Measurements from ENCODE around the gene CDK14.

Gene CDK14

DNA sequence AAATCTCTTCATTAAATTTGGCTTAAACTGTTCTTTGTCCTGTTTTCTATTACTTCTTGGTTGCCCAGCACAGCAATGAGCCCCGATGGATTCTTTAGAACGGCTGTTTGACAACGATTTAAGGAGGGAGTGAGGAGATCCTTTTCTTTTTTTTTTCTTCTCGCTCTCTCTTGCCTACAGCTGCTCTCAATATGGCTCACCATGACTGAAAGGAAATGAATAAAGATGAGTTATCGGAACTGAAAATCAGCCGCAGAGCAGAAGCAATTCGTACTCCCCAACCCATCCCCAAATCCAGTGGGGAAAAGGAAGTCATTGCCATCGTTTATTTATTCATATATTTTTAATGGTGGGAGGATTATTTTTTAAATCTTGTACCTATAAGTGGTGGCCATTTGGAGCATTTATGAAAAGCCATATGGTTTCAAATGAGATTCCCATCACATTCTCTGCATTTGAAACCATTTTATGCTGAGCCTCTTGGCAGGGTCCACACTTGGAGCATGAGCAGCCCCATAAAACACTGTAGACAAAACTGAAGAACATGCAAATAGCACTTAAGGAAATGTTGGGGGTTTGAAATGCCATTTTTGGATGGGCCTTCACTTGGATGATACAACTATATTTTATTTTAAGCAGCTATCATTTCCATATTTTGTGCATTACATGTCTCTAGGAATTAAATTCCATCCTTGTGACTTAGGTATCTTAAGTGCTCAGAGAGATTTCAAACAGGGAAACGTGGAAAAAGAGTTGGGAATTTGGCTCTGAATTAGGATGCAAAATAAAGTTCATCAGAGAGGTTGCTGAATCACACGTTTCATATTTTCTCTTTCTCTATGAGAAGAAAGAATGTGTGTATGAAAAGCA is 560.4 kb downstream of the CDK14 start:
- Histone ChIP-seq H4K20me1 (ENCODE audit: insufficient read depth, low read length) (no peaks in the 10 kb centered on the region), H3K27ac (ENCODE audit: low read length) (no peak overlapping the region), H3K27me3 (ENCODE audit: low read depth, low read length) (no peaks in the 10 kb centered on the region), H3K4me2 (ENCODE audit: low read length) (no peak overlapping the region), H3K79me2 (ENCODE audit: low read length) (no peaks in the 10 kb centered on the region), H3K9ac (ENCODE audit: low read length) (no peak overlapping the region), H2AFZ (ENCODE audit: low read depth, low read length) (no peak overlapping the region), H3K4me1 (ENCODE audit: low read length) (no peaks in the 10 kb centered on the region), H3K36me3 (replicated peaks; ENCODE audit: low read depth, low read length) (no peaks in the 10 kb centered on the region), H3K4me3 (ENCODE audit: low read length) (no peak overlapping the region), H3K9me3 (ENCODE audit: insufficient read depth, low read length) (no peaks in the 10 kb centered on the region)
- TF ChIP-seq, protein P1, sequence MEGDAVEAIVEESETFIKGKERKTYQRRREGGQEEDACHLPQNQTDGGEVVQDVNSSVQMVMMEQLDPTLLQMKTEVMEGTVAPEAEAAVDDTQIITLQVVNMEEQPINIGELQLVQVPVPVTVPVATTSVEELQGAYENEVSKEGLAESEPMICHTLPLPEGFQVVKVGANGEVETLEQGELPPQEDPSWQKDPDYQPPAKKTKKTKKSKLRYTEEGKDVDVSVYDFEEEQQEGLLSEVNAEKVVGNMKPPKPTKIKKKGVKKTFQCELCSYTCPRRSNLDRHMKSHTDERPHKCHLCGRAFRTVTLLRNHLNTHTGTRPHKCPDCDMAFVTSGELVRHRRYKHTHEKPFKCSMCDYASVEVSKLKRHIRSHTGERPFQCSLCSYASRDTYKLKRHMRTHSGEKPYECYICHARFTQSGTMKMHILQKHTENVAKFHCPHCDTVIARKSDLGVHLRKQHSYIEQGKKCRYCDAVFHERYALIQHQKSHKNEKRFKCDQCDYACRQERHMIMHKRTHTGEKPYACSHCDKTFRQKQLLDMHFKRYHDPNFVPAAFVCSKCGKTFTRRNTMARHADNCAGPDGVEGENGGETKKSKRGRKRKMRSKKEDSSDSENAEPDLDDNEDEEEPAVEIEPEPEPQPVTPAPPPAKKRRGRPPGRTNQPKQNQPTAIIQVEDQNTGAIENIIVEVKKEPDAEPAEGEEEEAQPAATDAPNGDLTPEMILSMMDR (IDR thresholded peaks at IDR 0.05; ENCODE audit: low read depth, low read length): no peak
- TF ChIP-seq EZH2phosphoT487 (IDR thresholded peaks at IDR 0.05; ENCODE audit: low read depth): no peak

DNA sequence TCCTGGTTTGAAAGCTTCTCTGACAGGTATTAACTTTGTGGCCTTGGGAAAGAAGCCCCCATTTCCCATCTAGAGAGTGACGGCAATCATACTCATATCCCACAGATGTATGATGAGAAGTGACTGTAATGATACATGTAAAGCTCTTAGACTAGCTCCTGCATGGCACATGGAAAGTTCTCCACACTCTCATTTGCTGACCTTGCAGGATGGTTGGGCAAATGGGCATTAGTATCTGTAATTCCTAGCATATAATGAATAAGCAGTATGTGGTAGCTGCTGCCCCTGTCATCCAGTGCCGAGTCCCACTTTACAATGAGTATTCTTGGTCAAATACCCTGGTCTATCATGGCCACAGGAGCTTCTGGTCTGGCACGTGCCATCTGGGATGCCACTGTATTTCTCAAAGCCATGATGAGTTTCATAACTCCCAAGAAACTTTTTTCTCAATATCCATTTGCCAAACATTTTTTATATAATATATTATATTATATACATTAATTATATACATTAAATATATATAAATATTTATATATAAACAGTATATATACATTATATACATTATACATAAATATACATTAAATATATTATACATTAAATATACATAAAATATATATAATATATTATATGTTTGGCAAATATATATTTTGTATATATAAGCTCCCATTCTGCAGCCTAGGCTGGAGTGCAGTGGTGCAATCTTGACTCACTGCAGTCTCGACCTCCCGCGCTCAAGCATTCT is 561.6 kb downstream of the CDK14 start:
- H3K79me2 ChIP-seq (ENCODE audit: low read length): no peaks in the 10 kb centered on the region
- H2AFZ ChIP-seq (ENCODE audit: low read depth, low read length): no peak overlapping the region
- no peaks in the 10 kb centered on the region for H3K4me1 ChIP-seq (ENCODE audit: low read length)
- no peak overlapping the region for H3K27ac ChIP-seq (ENCODE audit: low read length)
- no peaks in the 10 kb centered on the region for H3K27me3 ChIP-seq (ENCODE audit: low read depth, low read length)
- TF ChIP-seq, protein P1 (IDR thresholded peaks at IDR 0.05; ENCODE audit: low read depth, low read length): no peak
- TF ChIP-seq EZH2phosphoT487 (IDR thresholded peaks at IDR 0.05; ENCODE audit: low read depth): no peak
- H3K4me2 ChIP-seq (ENCODE audit: low read length): no peak overlapping the region
- no peak overlapping the region for H3K9ac ChIP-seq (ENCODE audit: low read length)
- H4K20me1 ChIP-seq (ENCODE audit: insufficient read depth, low read length): no peaks in the 10 kb centered on the region
- H3K4me3 ChIP-seq (ENCODE audit: low read length): no peak overlapping the region
- no peaks in the 10 kb centered on the region for H3K9me3 ChIP-seq (ENCODE audit: insufficient read depth, low read length)
- H3K36me3 ChIP-seq (replicated peaks; ENCODE audit: low read depth, low read length): no peaks in the 10 kb centered on the region

DNA sequence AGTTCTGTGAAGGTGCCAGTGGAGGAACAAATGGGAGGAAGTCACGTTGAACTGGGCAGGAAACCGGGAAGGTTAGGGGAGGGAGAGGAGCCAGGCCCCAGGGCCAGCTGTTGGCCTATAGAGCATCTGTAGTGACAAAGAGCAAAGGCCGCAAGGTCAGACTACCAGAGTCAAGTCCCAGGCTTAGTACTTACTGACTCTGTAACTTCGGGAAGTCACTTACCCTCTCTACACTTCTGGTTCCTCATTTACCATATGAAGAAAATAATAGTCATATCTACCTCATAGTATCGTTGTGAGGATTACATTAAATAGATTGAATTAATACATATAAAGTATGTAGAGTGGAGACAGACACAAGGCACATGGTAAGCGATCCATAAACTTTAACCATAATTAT is 566.3 kb downstream of the CDK14 start:
- no peaks in the 10 kb centered on the region for H3K27me3 ChIP-seq (ENCODE audit: low read depth, low read length)
- peaks cover 24% of the 10 kb centered on the region for H3K4me1 ChIP-seq (ENCODE audit: low read length)
- H3K9ac ChIP-seq (ENCODE audit: low read length): no peak overlapping the region
- H3K79me2 ChIP-seq (ENCODE audit: low read length): no peaks in the 10 kb centered on the region
- H3K4me3 ChIP-seq (ENCODE audit: low read length): no peak overlapping the region
- TF ChIP-seq, protein P1 (IDR thresholded peaks at IDR 0.05; ENCODE audit: low read depth, low read length): no peak
- no peak for TF ChIP-seq EZH2phosphoT487 (IDR thresholded peaks at IDR 0.05; ENCODE audit: low read depth)
- no peak overlapping the region for H2AFZ ChIP-seq (ENCODE audit: low read depth, low read length)
- no peak overlapping the region for H3K27ac ChIP-seq (ENCODE audit: low read length)
- H3K9me3 ChIP-seq (ENCODE audit: insufficient read depth, low read length): no peaks in the 10 kb centered on the region
- no peaks in the 10 kb centered on the region for H4K20me1 ChIP-seq (ENCODE audit: insufficient read depth, low read length)
- no peaks in the 10 kb centered on the region for H3K36me3 ChIP-seq (replicated peaks; ENCODE audit: low read depth, low read length)
- no peak overlapping the region for H3K4me2 ChIP-seq (ENCODE audit: low read length)

DNA sequence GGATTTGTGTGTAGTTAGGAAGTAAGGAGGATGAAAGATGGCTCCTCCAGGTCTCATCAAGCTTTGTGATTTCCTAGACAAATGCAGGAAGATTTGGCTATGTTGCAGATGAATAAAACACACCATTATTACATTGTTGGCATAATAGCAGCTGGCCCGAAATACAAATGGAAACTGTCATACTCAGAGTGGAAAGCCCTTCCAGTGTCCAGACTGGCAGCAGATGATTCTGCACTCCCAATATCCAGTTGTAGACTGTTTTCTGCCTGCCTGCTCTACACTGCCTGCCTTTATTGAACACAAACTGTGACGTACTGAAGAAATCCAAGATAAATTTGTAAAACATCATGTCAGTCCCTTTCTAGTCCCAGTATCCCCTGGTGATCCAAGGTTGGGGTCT is 568.4 kb downstream of the CDK14 start:
- no peak overlapping the region for H2AFZ ChIP-seq (ENCODE audit: low read depth, low read length)
- no peak overlapping the region for H3K4me3 ChIP-seq (ENCODE audit: low read length)
- peaks cover 24% of the 10 kb centered on the region for H3K4me1 ChIP-seq (ENCODE audit: low read length)
- H3K36me3 ChIP-seq (replicated peaks; ENCODE audit: low read depth, low read length): no peaks in the 10 kb centered on the region
- H3K79me2 ChIP-seq (ENCODE audit: low read length): no peaks in the 10 kb centered on the region
- H3K9me3 ChIP-seq (ENCODE audit: insufficient read depth, low read length): no peaks in the 10 kb centered on the region
- H4K20me1 ChIP-seq (ENCODE audit: insufficient read depth, low read length): no peaks in the 10 kb centered on the region
- no peak for TF ChIP-seq EZH2phosphoT487 (IDR thresholded peaks at IDR 0.05; ENCODE audit: low read depth)
- TF ChIP-seq, protein P1 (IDR thresholded peaks at IDR 0.05; ENCODE audit: low read depth, low read length): no peak
- no peaks in the 10 kb centered on the region for H3K27me3 ChIP-seq (ENCODE audit: low read depth, low read length)
- peak overlapping the region; percentile 72; the same call in 1 of the 2 replicates for H3K4me2 ChIP-seq (ENCODE audit: low read length)
- H3K27ac ChIP-seq (ENCODE audit: low read length): no peak overlapping the region
- H3K9ac ChIP-seq (ENCODE audit: low read length): no peak overlapping the region

Data from OCI-LY3 (cell line).